HG03039 (cell line): ENCODE results near the gene PRR16.

Experiments used
- ATAC-seq: cut with Tn5 transposase; IDR thresholded peaks from one replicate; pipeline ENCODE4 v1.9.1; 2021; ENCODE audit warnings: mild to moderate bottlenecking, moderate library complexity; ENCODE audit not compliant: unreplicated experiment

PRR16 gene

GRCh38 chr5:120703918-120704587 is 240.0 kb downstream of the PRR16 start:
- no peak for ATAC-seq

- ATAC-seq, result no peak
Observed at GRCh38 chr5:120706877-120707276, 242.8 kb downstream of the PRR16 start.

- ATAC-seq, result no peak
Observed at GRCh38 chr5:120717381-120717780, 253.3 kb downstream of the PRR16 start.

GRCh38 chr5:120730214-120730613 is 266.1 kb downstream of the PRR16 start:
- ATAC-seq, result no peak

- ATAC-seq, result no peak
Observed at GRCh38 chr5:120734033-120734432, 269.9 kb downstream of the PRR16 start.

GRCh38 chr5:120735076-120735475 is 271.0 kb downstream of the PRR16 start:
- ATAC-seq, result no peak
